MM.1S (cell line): ENCODE results near the gene FBXL17.

Experiments
- CTCF ChIP-seq: fragments of 300-600 bp; sonication (generic); IDR thresholded peaks from 2 replicates; pipeline ENCODE4 v1.5.1; 2016; ENCODE audit warnings: antibody characterized with exemption, low read length, mixed read lengths
- EZH2 ChIP-seq: fragments of 300-600 bp; sonication (generic); optimal IDR thresholded peaks from 2 replicates; pipeline ENCODE3; 2017; ENCODE audit warnings: low read depth, mild to moderate bottlenecking, antibody characterized with exemption, low read length, mixed read lengths

GRCh38 chr5:108311682-108312081 lies 70.2 kb downstream of the FBXL17 start:
- TF ChIP-seq CTCF (no peak), EZH2 (no peak)
